ENCODE data around the gene CHST9. TPM values are rescaled to one million over a fixed set of nuclear protein-coding genes. Genes with fewer than 3 reads are reported as not detected.

CHST9 gene
- total RNA-seq, 1 experiment from 2014 or later: 19.2 TPM

GRCh38 chr18:26864658-26865057, 320.4 kb downstream of the CHST9 start:
- no peak overlapping the region for H3K27ac Mint-ChIP-seq
- H3K4me1 Mint-ChIP-seq: peaks cover 33% of the 10 kb centered on the region
- ChIA-PET POLR2A (no interaction called here), CTCF (interaction anchor here (0.9 to 2.4 kb wide), 4 partner anchors 24 to 886 kb away, joined by 3 to 6 read pairs (median 4); no protein-coding TSS in a partner anchor)
- no peak for TF ChIP-seq ZBTB43 (CRISPR knock-in tag; IDR thresholded peaks at IDR 0.05)
- ATAC-seq (no peak), DNase-seq (ENCODE audit: low spot score) (no peak)
- no peaks in the 10 kb centered on the region for H3K36me3 Mint-ChIP-seq
- H3K4me3 Mint-ChIP-seq: no peak overlapping the region
- H3K27me3 Mint-ChIP-seq (ENCODE audit: low read depth): peaks cover 11% of the 10 kb centered on the region
- no peaks in the 10 kb centered on the region for H3K9me3 Mint-ChIP-seq

- H3K4me1 Mint-ChIP-seq: peaks cover 33% of the 10 kb centered on the region
- H3K27ac Mint-ChIP-seq: no peak overlapping the region
- H3K36me3 Mint-ChIP-seq: no peaks in the 10 kb centered on the region
- peak overlapping the region; percentile 54 for H3K4me3 Mint-ChIP-seq
- no peaks in the 10 kb centered on the region for H3K9me3 Mint-ChIP-seq
- H3K27me3 Mint-ChIP-seq (ENCODE audit: low read depth): peaks cover 11% of the 10 kb centered on the region
- ChIA-PET CTCF (interaction anchor here (1.1 to 2.4 kb wide), 5 partner anchors 59 to 207 kb away, joined by 4 to 6 read pairs (median 5); no protein-coding TSS in a partner anchor), POLR2A (no interaction called here)
- ATAC-seq: no peak
- TF ChIP-seq ZMAT4 (CRISPR knock-in tag; IDR thresholded peaks at IDR 0.05) (no peak), ZNF121 (CRISPR knock-in tag; IDR thresholded peaks at IDR 0.05) (no peak), SMAD4 (CRISPR knock-in tag; IDR thresholded peaks at IDR 0.05) (no peak), IRF1 (CRISPR knock-in tag; IDR thresholded peaks at IDR 0.05) (no peak), ZNF281 (CRISPR knock-in tag; IDR thresholded peaks at IDR 0.05) (no peak), PREB (CRISPR knock-in tag; IDR thresholded peaks at IDR 0.05; ENCODE audit: borderline replicate concordance) (no peak), TP53 (CRISPR knock-in tag; IDR thresholded peaks at IDR 0.05) (no peak), KAT7 (CRISPR knock-in tag; IDR thresholded peaks at IDR 0.05; ENCODE audit: borderline replicate concordance) (no peak), ZBTB21 (CRISPR knock-in tag; IDR thresholded peaks at IDR 0.05; ENCODE audit: borderline replicate concordance) (no peak), CDX4 (CRISPR knock-in tag; IDR thresholded peaks at IDR 0.05; ENCODE audit: borderline replicate concordance) (no peak), NFYB (CRISPR knock-in tag; conservative IDR thresholded peaks at IDR 0.05; ENCODE audit: low read depth) (no peak)
- DNase-seq (ENCODE audit: low spot score): no peak
Observed at GRCh38 chr18:26863921-26864497, 321.1 kb downstream of the CHST9 start.

- H3K27me3 Mint-ChIP-seq (ENCODE audit: low read depth): peaks cover 11% of the 10 kb centered on the region
- H3K9me3 Mint-ChIP-seq: no peaks in the 10 kb centered on the region
- ChIA-PET POLR2A (interaction anchor here (1.0 kb wide), 1 partner anchor 35 kb away, joined by 11 read pairs; no protein-coding TSS in a partner anchor), CTCF (interaction anchor here (0.6 to 2.4 kb wide), 7 partner anchors 23 to 664 kb away, joined by 4 to 8 read pairs (median 4); no protein-coding TSS in a partner anchor)
- H3K4me1 Mint-ChIP-seq: peaks cover 33% of the 10 kb centered on the region
- peak overlapping the region; percentile 69 for H3K4me3 Mint-ChIP-seq
- peak; percentile 69 for DNase-seq (ENCODE audit: low spot score)
- H3K36me3 Mint-ChIP-seq: no peaks in the 10 kb centered on the region
- no peak overlapping the region for H3K27ac Mint-ChIP-seq
- ATAC-seq: peak; percentile 87
- TF ChIP-seq ZNF263 (CRISPR knock-in tag; IDR thresholded peaks at IDR 0.05; ENCODE audit: low read depth) (peak; percentile 92), MAX (CRISPR knock-in tag; IDR thresholded peaks at IDR 0.05) (peak; percentile 61; the same call in 1 of the 2 replicates), ATF2 (CRISPR knock-in tag; IDR thresholded peaks at IDR 0.05; ENCODE audit: borderline replicate concordance, low read depth) (no peak), HMGXB4 (CRISPR knock-in tag; IDR thresholded peaks at IDR 0.05) (0 out of 2 replicates have a peak, but pooled peaks have one; percentile 55), OVOL2 (CRISPR knock-in tag; IDR thresholded peaks at IDR 0.05; ENCODE audit: borderline replicate concordance) (no peak)
Observed at GRCh38 chr18:26863122-26863879, 321.8 kb downstream of the CHST9 start.

Data from WTC11 (cell line).